Sigmoid colon (tissue), 4 donors: ENCODE results near the gene MAP4K4.

Experiments
- POLR2A ChIP-seq, 2 donors: fragments of 450-650 bp; IDR thresholded peaks; one replicate each; pipeline ENCODE4 v1.6.1; 2016; ENCODE audit warnings: antibody characterized with exemption in 2 of 2, mild to moderate bottlenecking in 2 of 2, moderate library complexity in 2 of 2
- POLR2AphosphoS5 ChIP-seq, 4 donors: sonication (generic); formaldehyde crosslinking; IDR thresholded peaks; one replicate each; pipeline ENCODE4 v1.6.1; 2017; ENCODE audit warnings: antibody characterized with exemption in 4 of 4

DNA sequence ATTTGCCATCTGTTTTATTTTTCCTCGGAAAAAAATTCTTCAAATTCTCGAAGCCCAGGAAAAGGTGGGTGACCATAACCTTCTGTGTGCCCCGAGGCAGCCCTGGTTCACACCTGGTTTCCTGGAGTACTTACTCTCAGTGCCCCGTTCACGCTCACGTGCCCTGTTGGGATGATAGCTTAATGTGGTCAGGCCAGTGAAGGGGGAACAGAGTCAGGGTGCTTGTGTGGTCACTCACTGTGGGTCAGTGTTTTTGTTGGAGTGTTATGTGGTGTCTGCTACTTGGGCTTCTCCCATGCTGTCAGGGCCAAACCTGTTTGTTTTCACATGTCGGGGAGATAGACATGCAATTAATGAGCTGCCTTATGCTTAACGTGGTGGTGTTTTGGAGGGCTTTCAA lies 78.1 kb downstream of the MAP4K4 start:
- TF ChIP-seq POLR2AphosphoS5 (IDR thresholded peaks at IDR 0.05) = no peak
- no peak for TF ChIP-seq POLR2A (IDR thresholded peaks at IDR 0.05)
